Subcutaneous abdominal adipose tissue (tissue), 5 donors: ENCODE measurements around the gene PPP1R1A.

Experiments
- H3K27ac ChIP-seq: one replicate; pipeline ENCODE4 v1.7.0; 2013; ENCODE audit warnings: low read depth, mild to moderate bottlenecking, inconsistent platforms, low read length, moderate library complexity
- H3K27me3 ChIP-seq, 5 donors: one replicate each; pipeline ENCODE4 v1.7.0; 2013; ENCODE audit warnings: low read length in 5 of 5, inconsistent platforms in 1 of 5; ENCODE audit not compliant: control insufficient read depth in 5 of 5, insufficient read depth in 4 of 5
- H3K36me3 ChIP-seq, 5 donors: one replicate each; pipeline ENCODE4 v1.7.0; 2013; ENCODE audit warnings: low read length in 5 of 5; ENCODE audit not compliant: control insufficient read depth in 5 of 5, insufficient read depth in 5 of 5
- H3K4me1 ChIP-seq, 5 donors: one replicate each; pipeline ENCODE4 v1.7.0; 2013; ENCODE audit warnings: low read length in 5 of 5, mild to moderate bottlenecking in 3 of 5, moderate library complexity in 1 of 5; ENCODE audit not compliant: control insufficient read depth in 5 of 5, insufficient read depth in 5 of 5
- H3K4me3 ChIP-seq, 5 donors: one replicate each; pipeline ENCODE4 v1.7.0; 2013; ENCODE audit warnings: low read length in 5 of 5, low read depth in 1 of 5
- H3K9ac ChIP-seq, 5 donors: one replicate each; pipeline ENCODE4 v1.7.0; 2013; ENCODE audit warnings: low read length in 5 of 5, mild to moderate bottlenecking in 4 of 5, moderate library complexity in 3 of 5
- H3K9me3 ChIP-seq, 5 donors: one replicate each; pipeline ENCODE4 v1.7.0; 2013; ENCODE audit warnings: low read length in 5 of 5; ENCODE audit not compliant: control insufficient read depth in 5 of 5
- donor health status: healthy.
- donor health status: healthy.
- donor health status: healthy.
- donor health status: healthy.
- donor health status: healthy.

The PPP1R1A gene

GRCh38 chr12:54579696-54580333, 8.6 kb downstream of the PPP1R1A start:
- peak overlapping the region in 3 of 5 donors; percentile 19 to 45 (median 39) for H3K9ac ChIP-seq
- peaks cover 4 to 59% (median 49%) of the 10 kb centered on the region in 5 donors for H3K36me3 ChIP-seq
- H3K27me3 ChIP-seq: no peaks in the 10 kb centered on the region
- peaks cover 2 to 22% (median 7%) of the 10 kb centered on the region in 5 donors for H3K4me1 ChIP-seq
- no peak overlapping the region for H3K27ac ChIP-seq
- no peak overlapping the region for H3K4me3 ChIP-seq
- H3K9me3 ChIP-seq: no peaks in the 10 kb centered on the region

- H3K4me3 ChIP-seq: no peak overlapping the region
- H3K9me3 ChIP-seq: no peaks in the 10 kb centered on the region
- peaks cover 2 to 19% (median 6%) of the 10 kb centered on the region in 5 donors for H3K4me1 ChIP-seq
- H3K36me3 ChIP-seq: peaks cover 4 to 59% (median 49%) of the 10 kb centered on the region in 5 donors
- H3K9ac ChIP-seq: peak overlapping the region in 1 of 5 donors; percentile 45
- no peak overlapping the region for H3K27ac ChIP-seq
- H3K27me3 ChIP-seq: no peaks in the 10 kb centered on the region
Measured at GRCh38 chr12:54579258-54579657, 9.2 kb downstream of the PPP1R1A start.

GRCh38 chr12:54578778-54579177, 9.7 kb downstream of the PPP1R1A start:
- Histone ChIP-seq H3K9ac (no peak overlapping the region), H3K9me3 (no peaks in the 10 kb centered on the region), H3K27ac (no peak overlapping the region), H3K36me3 (peaks cover 4 to 55% (median 45%) of the 10 kb centered on the region in 5 donors), H3K27me3 (no peaks in the 10 kb centered on the region), H3K4me3 (no peak overlapping the region), H3K4me1 (peaks cover 2 to 19% (median 6%) of the 10 kb centered on the region in 5 donors)

GRCh38 chr12:54572881-54573280, 15.6 kb downstream of the PPP1R1A start:
- H3K27me3 ChIP-seq: no peaks in the 10 kb centered on the region
- H3K4me3 ChIP-seq: no peak overlapping the region
- no peak overlapping the region for H3K27ac ChIP-seq
- H3K36me3 ChIP-seq: peaks cover 0 to 61% (median 53%) of the 10 kb centered on the region in 5 donors
- no peaks in the 10 kb centered on the region for H3K4me1 ChIP-seq
- no peaks in the 10 kb centered on the region for H3K9me3 ChIP-seq
- no peak overlapping the region for H3K9ac ChIP-seq

- no peaks in the 10 kb centered on the region for H3K27me3 ChIP-seq
- H3K9me3 ChIP-seq: no peaks in the 10 kb centered on the region
- no peaks in the 10 kb centered on the region for H3K4me1 ChIP-seq
- H3K36me3 ChIP-seq: peaks cover 0 to 51% (median 48%) of the 10 kb centered on the region in 5 donors
- no peak overlapping the region for H3K4me3 ChIP-seq
- no peak overlapping the region for H3K9ac ChIP-seq
- no peak overlapping the region for H3K27ac ChIP-seq
Measured at GRCh38 chr12:54571193-54572188, 17.0 kb downstream of the PPP1R1A start.

GRCh38 chr12:54569995-54570528, 18.4 kb downstream of the PPP1R1A start:
- Histone ChIP-seq H3K36me3 (peaks cover 0 to 37% (median 35%) of the 10 kb centered on the region in 5 donors), H3K4me1 (peaks cover 0 to 3% (median 0%) of the 10 kb centered on the region in 5 donors)

GRCh38 chr12:54569072-54569471, 19.4 kb downstream of the PPP1R1A start:
- Histone ChIP-seq H3K4me1 (peaks cover 0 to 3% (median 0%) of the 10 kb centered on the region in 5 donors), H3K9ac (no peak overlapping the region), H3K27me3 (no peaks in the 10 kb centered on the region), H3K9me3 (no peaks in the 10 kb centered on the region), H3K27ac (no peak overlapping the region), H3K4me3 (no peak overlapping the region), H3K36me3 (peaks cover 0 to 34% (median 33%) of the 10 kb centered on the region in 5 donors)

More at GRCh38 chr12:54569995-54570528, 18.4 kb downstream of the PPP1R1A start:
- Histone ChIP-seq H3K27me3 (no peaks in the 10 kb centered on the region), H3K9me3 (no peaks in the 10 kb centered on the region), H3K9ac (no peak overlapping the region), H3K4me3 (no peak overlapping the region), H3K27ac (no peak overlapping the region)

GRCh38 chr12:54566792-54567191, 21.7 kb downstream of the PPP1R1A start:
- H3K9ac ChIP-seq: no peak overlapping the region
- H3K4me1 ChIP-seq: peaks cover 0 to 16% (median 6%) of the 10 kb centered on the region in 5 donors

GRCh38 chr12:54565986-54566544, 22.4 kb downstream of the PPP1R1A start:
- Histone ChIP-seq H3K4me3 (no peak overlapping the region), H3K9me3 (no peaks in the 10 kb centered on the region), H3K36me3 (peaks cover 0 to 18% (median 11%) of the 10 kb centered on the region in 5 donors), H3K4me1 (peaks cover 0 to 24% (median 13%) of the 10 kb centered on the region in 5 donors), H3K27ac (no peak overlapping the region), H3K9ac (peak overlapping the region in 1 of 5 donors; percentile 6), H3K27me3 (no peaks in the 10 kb centered on the region)

More at GRCh38 chr12:54566792-54567191, 21.7 kb downstream of the PPP1R1A start:
- H3K36me3 ChIP-seq: peaks cover 0 to 18% (median 14%) of the 10 kb centered on the region in 5 donors
- no peak overlapping the region for H3K4me3 ChIP-seq
- H3K27ac ChIP-seq: no peak overlapping the region
- H3K9me3 ChIP-seq: no peaks in the 10 kb centered on the region
- no peaks in the 10 kb centered on the region for H3K27me3 ChIP-seq
